Measurements from ENCODE around the gene NFX1.
"Not testable (repeated sequence)": the region's sequence is repeated elsewhere in the genome, so short reads cannot be mapped to it uniquely, and the experiment has no call there.

The NFX1 gene

GRCh38 chr9:33381231-33381791, 91.0 kb downstream of the NFX1 start:
- WGBS (ENCODE audit: extremely low coverage, insufficient coverage, low lambda C conversion rate) = no CpG with 5 or more reads among the region's 11 CpGs
- Histone ChIP-seq H3K27me3 (ENCODE audit: insufficient read depth, low read length, poor library complexity) (no peaks in the 10 kb centered on the region), H4K5ac (ENCODE audit: low read length) (no peak overlapping the region), H3K23ac (ENCODE audit: low read length) (no peak overlapping the region), H4K8ac (ENCODE audit: low read depth, low read length) (no peak overlapping the region), H2AK5ac (ENCODE audit: low read length) (no peak overlapping the region), H3K4me2 (ENCODE audit: low read length) (no peak overlapping the region), H3K4ac (ENCODE audit: low read depth, low read length) (no peak overlapping the region), H2BK15ac (replicated peaks; ENCODE audit: low read depth) (no peak overlapping the region), H3K36me3 (ENCODE audit: control insufficient read depth, insufficient read depth, low read length) (no peaks in the 10 kb centered on the region), H3K18ac (ENCODE audit: low read length) (no peak overlapping the region), H2BK5ac (ENCODE audit: low read length) (no peak overlapping the region), H3K79me1 (ENCODE audit: low read length) (no peaks in the 10 kb centered on the region), H3K79me2 (ENCODE audit: control insufficient read depth, insufficient read depth, low read length) (no peaks in the 10 kb centered on the region), H3K9ac (ENCODE audit: low read length) (no peak overlapping the region), H3K4me1 (ENCODE audit: control insufficient read depth, low read depth, low read length) (peaks cover 4% of the 10 kb centered on the region), H3K27ac (ENCODE audit: low read depth, low read length) (no peak overlapping the region), H3K56ac (ENCODE audit: low read length) (peak overlapping the region; percentile 57), H2BK120ac (ENCODE audit: low read depth, low read length) (no peak overlapping the region), H3K4me3 (ENCODE audit: low read length) (no peak overlapping the region)
- DNase-seq = peak; percentile 96

GRCh38 chr9:33382397-33382796, 92.1 kb downstream of the NFX1 start:
- not testable (repeated sequence) for H2BK120ac ChIP-seq (ENCODE audit: low read depth, low read length); H4K5ac ChIP-seq (ENCODE audit: low read length); H3K4me2 ChIP-seq (ENCODE audit: low read length); H3K9ac ChIP-seq (ENCODE audit: low read length); H3K23ac ChIP-seq (ENCODE audit: low read length); H3K4me3 ChIP-seq (ENCODE audit: low read length); H3K79me1 ChIP-seq (ENCODE audit: low read length); H3K4me1 ChIP-seq (ENCODE audit: control insufficient read depth, low read depth, low read length); H3K27ac ChIP-seq (ENCODE audit: low read depth, low read length); H2BK5ac ChIP-seq (ENCODE audit: low read length); H2AK5ac ChIP-seq (ENCODE audit: low read length); H3K56ac ChIP-seq (ENCODE audit: low read length); H3K4ac ChIP-seq (ENCODE audit: low read depth, low read length); H3K79me2 ChIP-seq (ENCODE audit: control insufficient read depth, insufficient read depth, low read length); H3K18ac ChIP-seq (ENCODE audit: low read length); H3K36me3 ChIP-seq (ENCODE audit: control insufficient read depth, insufficient read depth, low read length); H2BK15ac ChIP-seq (replicated peaks; ENCODE audit: low read depth); H3K27me3 ChIP-seq (ENCODE audit: insufficient read depth, low read length, poor library complexity); H4K8ac ChIP-seq (ENCODE audit: low read depth, low read length)
- peak; percentile 70 for DNase-seq
- no CpG with 5 or more reads among the region's 10 CpGs for WGBS (ENCODE audit: extremely low coverage, insufficient coverage, low lambda C conversion rate)

- H4K8ac ChIP-seq (ENCODE audit: low read depth, low read length); H3K4me3 ChIP-seq (ENCODE audit: low read length); H2AK5ac ChIP-seq (ENCODE audit: low read length); H3K79me2 ChIP-seq (ENCODE audit: control insufficient read depth, insufficient read depth, low read length); H3K9ac ChIP-seq (ENCODE audit: low read length); H3K23ac ChIP-seq (ENCODE audit: low read length); H3K27ac ChIP-seq (ENCODE audit: low read depth, low read length); H2BK5ac ChIP-seq (ENCODE audit: low read length); H2BK15ac ChIP-seq (replicated peaks; ENCODE audit: low read depth); H2BK120ac ChIP-seq (ENCODE audit: low read depth, low read length); H3K4ac ChIP-seq (ENCODE audit: low read depth, low read length); H3K4me1 ChIP-seq (ENCODE audit: control insufficient read depth, low read depth, low read length); H3K79me1 ChIP-seq (ENCODE audit: low read length); H3K27me3 ChIP-seq (ENCODE audit: insufficient read depth, low read length, poor library complexity); H3K56ac ChIP-seq (ENCODE audit: low read length); H4K5ac ChIP-seq (ENCODE audit: low read length); DNase-seq; H3K36me3 ChIP-seq (ENCODE audit: control insufficient read depth, insufficient read depth, low read length); H3K4me2 ChIP-seq (ENCODE audit: low read length); H3K18ac ChIP-seq (ENCODE audit: low read length): not testable (repeated sequence)
- WGBS (ENCODE audit: extremely low coverage, insufficient coverage, low lambda C conversion rate) = no CpG with 5 or more reads among the region's 11 CpGs
Measured at GRCh38 chr9:33383396-33383795, 93.1 kb downstream of the NFX1 start.

GRCh38 chr9:33385536-33385935, 95.2 kb downstream of the NFX1 start:
- H3K27me3 ChIP-seq (ENCODE audit: insufficient read depth, low read length, poor library complexity); H4K8ac ChIP-seq (ENCODE audit: low read depth, low read length); H3K9ac ChIP-seq (ENCODE audit: low read length); H3K79me2 ChIP-seq (ENCODE audit: control insufficient read depth, insufficient read depth, low read length); H3K23ac ChIP-seq (ENCODE audit: low read length); H3K56ac ChIP-seq (ENCODE audit: low read length); DNase-seq; H3K4me2 ChIP-seq (ENCODE audit: low read length); H2AK5ac ChIP-seq (ENCODE audit: low read length); H3K36me3 ChIP-seq (ENCODE audit: control insufficient read depth, insufficient read depth, low read length); H3K4me1 ChIP-seq (ENCODE audit: control insufficient read depth, low read depth, low read length); H4K5ac ChIP-seq (ENCODE audit: low read length); H3K4me3 ChIP-seq (ENCODE audit: low read length); H3K18ac ChIP-seq (ENCODE audit: low read length); H3K79me1 ChIP-seq (ENCODE audit: low read length); H2BK5ac ChIP-seq (ENCODE audit: low read length); H3K4ac ChIP-seq (ENCODE audit: low read depth, low read length); H3K27ac ChIP-seq (ENCODE audit: low read depth, low read length); H2BK15ac ChIP-seq (replicated peaks; ENCODE audit: low read depth); H2BK120ac ChIP-seq (ENCODE audit: low read depth, low read length): not testable (repeated sequence)
- WGBS (ENCODE audit: extremely low coverage, insufficient coverage, low lambda C conversion rate) = no CpG with 5 or more reads among the region's 11 CpGs

GRCh38 chr9:33385979-33386640, 95.8 kb downstream of the NFX1 start:
- not testable (repeated sequence) for H2BK5ac ChIP-seq (ENCODE audit: low read length); H3K4me1 ChIP-seq (ENCODE audit: control insufficient read depth, low read depth, low read length); H3K4me2 ChIP-seq (ENCODE audit: low read length); H2AK5ac ChIP-seq (ENCODE audit: low read length); H3K18ac ChIP-seq (ENCODE audit: low read length); H3K36me3 ChIP-seq (ENCODE audit: control insufficient read depth, insufficient read depth, low read length); H3K79me1 ChIP-seq (ENCODE audit: low read length); H3K27me3 ChIP-seq (ENCODE audit: insufficient read depth, low read length, poor library complexity); H4K5ac ChIP-seq (ENCODE audit: low read length); H2BK15ac ChIP-seq (replicated peaks; ENCODE audit: low read depth); DNase-seq; H4K8ac ChIP-seq (ENCODE audit: low read depth, low read length); H3K23ac ChIP-seq (ENCODE audit: low read length); H3K9ac ChIP-seq (ENCODE audit: low read length); H2BK120ac ChIP-seq (ENCODE audit: low read depth, low read length); H3K4ac ChIP-seq (ENCODE audit: low read depth, low read length); H3K27ac ChIP-seq (ENCODE audit: low read depth, low read length); H3K4me3 ChIP-seq (ENCODE audit: low read length); H3K79me2 ChIP-seq (ENCODE audit: control insufficient read depth, insufficient read depth, low read length); H3K56ac ChIP-seq (ENCODE audit: low read length)
- no CpG with 5 or more reads among the region's 23 CpGs for WGBS (ENCODE audit: extremely low coverage, insufficient coverage, low lambda C conversion rate)

- not testable (repeated sequence) for H3K23ac ChIP-seq (ENCODE audit: low read length); H3K4me3 ChIP-seq (ENCODE audit: low read length); H3K79me1 ChIP-seq (ENCODE audit: low read length); H3K4me1 ChIP-seq (ENCODE audit: control insufficient read depth, low read depth, low read length); H3K4ac ChIP-seq (ENCODE audit: low read depth, low read length); H2AK5ac ChIP-seq (ENCODE audit: low read length); H4K5ac ChIP-seq (ENCODE audit: low read length); H2BK120ac ChIP-seq (ENCODE audit: low read depth, low read length); H3K18ac ChIP-seq (ENCODE audit: low read length); H3K9ac ChIP-seq (ENCODE audit: low read length); H3K4me2 ChIP-seq (ENCODE audit: low read length); H3K56ac ChIP-seq (ENCODE audit: low read length); H3K27ac ChIP-seq (ENCODE audit: low read depth, low read length); H3K79me2 ChIP-seq (ENCODE audit: control insufficient read depth, insufficient read depth, low read length); H2BK5ac ChIP-seq (ENCODE audit: low read length); H3K27me3 ChIP-seq (ENCODE audit: insufficient read depth, low read length, poor library complexity); H3K36me3 ChIP-seq (ENCODE audit: control insufficient read depth, insufficient read depth, low read length); H2BK15ac ChIP-seq (replicated peaks; ENCODE audit: low read depth); H4K8ac ChIP-seq (ENCODE audit: low read depth, low read length); DNase-seq
- no CpG with 5 or more reads among the region's 14 CpGs for WGBS (ENCODE audit: extremely low coverage, insufficient coverage, low lambda C conversion rate)
Measured at GRCh38 chr9:33386641-33386996, 96.3 kb downstream of the NFX1 start.

Measured in mesendoderm (in vitro differentiated cells).